ENCODE data around the gene MT3. TPM values are rescaled to one million over a fixed set of nuclear protein-coding genes. Genes with fewer than 3 reads are reported as not detected.
A peak's percentile ranks its signal among the peaks of the same experiment; 100 is the strongest.

MT3 gene
- total and polyA plus RNA-seq, 2 of the 13 experiments (the other 11 are each of a cell fraction or from before 2014, with no cell fraction given) = not detected

GRCh38 chr16:56606071-56606475, 16.7 kb downstream of the MT3 start (continued):
- TF ChIP-seq ZNF574 (CRISPR knock-in tag; IDR thresholded peaks at IDR 0.05) (no peak), ZNF75D (CRISPR knock-in tag; IDR thresholded peaks at IDR 0.05; ENCODE audit: borderline replicate concordance) (no peak), JUNB (CRISPR knock-in tag; IDR thresholded peaks at IDR 0.05; ENCODE audit: borderline replicate concordance) (no peak), ZFP1 (CRISPR knock-in tag; IDR thresholded peaks at IDR 0.05) (no peak), ESRRA (CRISPR knock-in tag; IDR thresholded peaks at IDR 0.05; ENCODE audit: low read depth) (no peak), DRAP1 (CRISPR knock-in tag; IDR thresholded peaks at IDR 0.05) (0 out of 2 replicates have a peak, but pooled peaks have one; percentile 7), FOSL2 (CRISPR knock-in tag; IDR thresholded peaks at IDR 0.05) (0 out of 2 replicates have a peak, but pooled peaks have one; percentile 44), ZBTB3 (CRISPR knock-in tag; IDR thresholded peaks at IDR 0.05; ENCODE audit: borderline replicate concordance, low read depth) (no peak; the same call in 1 of the 2 replicates), ZNF639 (CRISPR knock-in tag; conservative IDR thresholded peaks at IDR 0.05) (no peak), ZNF350 (CRISPR knock-in tag; IDR thresholded peaks at IDR 0.05; ENCODE audit: borderline replicate concordance, low read depth) (no peak), ZNF670 (CRISPR knock-in tag; IDR thresholded peaks at IDR 0.05; ENCODE audit: borderline replicate concordance) (no peak), ZNF232 (CRISPR knock-in tag; IDR thresholded peaks at IDR 0.05; ENCODE audit: borderline replicate concordance) (0 out of 2 replicates have a peak, but pooled peaks have one; percentile 20), ZNF576 (CRISPR knock-in tag; IDR thresholded peaks at IDR 0.05) (no peak), NR0B2 (CRISPR knock-in tag; IDR thresholded peaks at IDR 0.05) (peak; percentile 50; the same call in 1 of the 2 replicates), GMEB2 (CRISPR knock-in tag; IDR thresholded peaks at IDR 0.05; ENCODE audit: low read depth) (no peak), CREB1 (IDR thresholded peaks at IDR 0.05) (peak; percentile 90), CREB1 (CRISPR knock-in tag; IDR thresholded peaks at IDR 0.05) (no peak), NCOR1 (IDR thresholded peaks at IDR 0.05; ENCODE audit: borderline replicate concordance, low read length) (no peak), MTERF4 (CRISPR knock-in tag; IDR thresholded peaks at IDR 0.05) (peak; percentile 61; the same call in 1 of the 2 replicates), NPAS2 (CRISPR knock-in tag; IDR thresholded peaks at IDR 0.05; ENCODE audit: borderline replicate concordance) (no peak), ZNF781 (CRISPR knock-in tag; IDR thresholded peaks at IDR 0.05; ENCODE audit: borderline replicate concordance, not compliant biosample characterization) (no peak), ZFP36L2 (CRISPR knock-in tag; IDR thresholded peaks at IDR 0.05) (0 out of 2 replicates have a peak, but pooled peaks have one; percentile 58), GPN1 (CRISPR knock-in tag; IDR thresholded peaks at IDR 0.05; ENCODE audit: borderline replicate concordance) (no peak)

All from HepG2 (cell line).